ENCODE results near the gene SEMA3C. TPM values are rescaled to one million over a fixed set of nuclear protein-coding genes. Genes with fewer than 3 reads are reported as not detected.

The SEMA3C gene
- total RNA-seq, 1 experiment from 2014 or later: 63.5 TPM

GRCh38 chr7:80889525-80889924 is 29.3 kb downstream of the SEMA3C start:
- no peak for DNase-seq (ENCODE audit: low read depth)

GRCh38 chr7:80885757-80886156 is 33.1 kb downstream of the SEMA3C start:
- DNase-seq (ENCODE audit: low read depth): no peak

- DNase-seq (ENCODE audit: low read depth): no peak
Measured at GRCh38 chr7:80884511-80885195, 34.2 kb downstream of the SEMA3C start.

GRCh38 chr7:80883154-80884025 is 35.5 kb downstream of the SEMA3C start:
- peak; percentile 94 for DNase-seq (ENCODE audit: low read depth)

GRCh38 chr7:80882213-80882801 is 36.5 kb downstream of the SEMA3C start:
- DNase-seq (ENCODE audit: low read depth): peak; percentile 24

- DNase-seq (ENCODE audit: low read depth): no peak
Measured at GRCh38 chr7:80881351-80881900, 37.4 kb downstream of the SEMA3C start.

GRCh38 chr7:80879849-80880248 is 39.0 kb downstream of the SEMA3C start:
- peak; percentile 51 for DNase-seq (ENCODE audit: low read depth)

- DNase-seq (ENCODE audit: low read depth): peak; percentile 87
Measured at GRCh38 chr7:80876894-80877414, 41.9 kb downstream of the SEMA3C start.

GRCh38 chr7:80875537-80876120 is 43.2 kb downstream of the SEMA3C start:
- DNase-seq (ENCODE audit: low read depth): no peak

- DNase-seq (ENCODE audit: low read depth): no peak
Measured at GRCh38 chr7:80873140-80873539, 45.7 kb downstream of the SEMA3C start.

GRCh38 chr7:80871228-80871627 is 47.6 kb downstream of the SEMA3C start:
- no peak for DNase-seq (ENCODE audit: low read depth)

- no peak for DNase-seq (ENCODE audit: low read depth)
Measured at GRCh38 chr7:80870813-80871212, 48.0 kb downstream of the SEMA3C start.

GRCh38 chr7:80869821-80870751 is 48.8 kb downstream of the SEMA3C start:
- no peak for DNase-seq (ENCODE audit: low read depth)

- no peak for DNase-seq (ENCODE audit: low read depth)
Measured at GRCh38 chr7:80869106-80869784, 49.6 kb downstream of the SEMA3C start.

GRCh38 chr7:80868566-80868965 is 50.3 kb downstream of the SEMA3C start:
- no peak for DNase-seq (ENCODE audit: low read depth)

- no peak for DNase-seq (ENCODE audit: low read depth)
Measured at GRCh38 chr7:80860554-80860953, 58.3 kb downstream of the SEMA3C start.

- peak; percentile 46 for DNase-seq (ENCODE audit: low read depth)
Measured at GRCh38 chr7:80859272-80859970, 59.4 kb downstream of the SEMA3C start.

- DNase-seq (ENCODE audit: low read depth): no peak
Measured at GRCh38 chr7:80858141-80858903, 60.5 kb downstream of the SEMA3C start.

- DNase-seq (ENCODE audit: low read depth): no peak
Measured at GRCh38 chr7:80856769-80857168, 62.1 kb downstream of the SEMA3C start.
